ENCODE data around the gene TSPEAR. TPM values are rescaled to one million over a fixed set of nuclear protein-coding genes. Genes with fewer than 3 reads are reported as not detected.

The TSPEAR gene
- total RNA-seq, 4 donors from 2014 or later, result 0.21 to 1.3 (median 0.69) TPM

DNA sequence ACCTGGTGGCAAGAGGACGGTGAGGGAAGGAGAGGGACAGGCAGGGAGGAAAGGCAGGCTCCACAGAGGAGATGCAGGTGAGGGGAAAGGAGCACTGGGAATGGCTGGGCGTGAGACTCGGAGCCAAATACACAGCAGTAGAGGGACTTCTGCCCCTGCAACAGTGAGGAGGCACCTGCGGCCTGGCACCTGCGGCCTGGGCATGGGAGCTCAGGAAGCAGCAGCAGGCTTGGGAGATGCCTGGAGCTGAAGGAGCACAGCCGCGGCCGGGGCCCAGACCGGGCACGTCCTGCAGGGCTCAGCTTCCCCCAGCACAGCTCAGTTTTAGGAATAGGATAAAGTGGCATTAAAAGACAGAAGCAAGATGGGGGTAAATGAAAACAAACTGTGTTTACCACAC lies 20.9 kb upstream of the TSPEAR start:
- no peak for DNase-seq
- H3K9me3 ChIP-seq, result no peaks in the 10 kb centered on the region
- 93 to 95% methylated on average over 10 of the region's 10 CpGs for WGBS, 2 donors
- no peak overlapping the region for H3K4me3 ChIP-seq (replicated peaks in 1 of 3)
- H3K27ac ChIP-seq, result no peak overlapping the region
- intact Hi-C loops (cut with DNase I), result no loop called here
- TF ChIP-seq POLR2A (IDR thresholded peaks at IDR 0.05) (no peak), CTCF (IDR thresholded peaks at IDR 0.05) (no peak)
- H3K27me3 ChIP-seq, result no peaks in the 10 kb centered on the region
- no peaks in the 10 kb centered on the region for H3K36me3 ChIP-seq
- H3K4me1 ChIP-seq, result no peaks in the 10 kb centered on the region

GRCh38 chr21:44730951-44731579 lies 19.7 kb upstream of the TSPEAR start:
- no peaks in the 10 kb centered on the region for H3K9me3 ChIP-seq
- DNase-seq, result no peak
- no peak overlapping the region for H3K4me3 ChIP-seq (replicated peaks in 1 of 3)
- no peaks in the 10 kb centered on the region for H3K27me3 ChIP-seq
- 72 to 77% methylated on average over 9 of the region's 9 CpGs for WGBS, 2 donors
- TF ChIP-seq CTCF (IDR thresholded peaks at IDR 0.05) (no peak), POLR2A (IDR thresholded peaks at IDR 0.05) (no peak)
- intact Hi-C loops (cut with DNase I), result no loop called here
- no peak overlapping the region for H3K27ac ChIP-seq
- H3K36me3 ChIP-seq, result no peaks in the 10 kb centered on the region
- no peaks in the 10 kb centered on the region for H3K4me1 ChIP-seq

- Histone ChIP-seq H3K27me3 (no peaks in the 10 kb centered on the region), H3K4me1 (no peaks in the 10 kb centered on the region), H3K27ac (no peak overlapping the region), H3K36me3 (no peaks in the 10 kb centered on the region), H3K9me3 (no peaks in the 10 kb centered on the region), H3K4me3 (replicated peaks in 1 of 3) (no peak overlapping the region)
- TF ChIP-seq POLR2A (IDR thresholded peaks at IDR 0.05) (no peak), CTCF (IDR thresholded peaks at IDR 0.05) (no peak)
- intact Hi-C loops (cut with DNase I), result no loop called here
- no peak for DNase-seq
- WGBS, 2 donors, result 93 to 95% methylated on average over 7 of the region's 7 CpGs
Measured at GRCh38 chr21:44730028-44730395, 18.6 kb upstream of the TSPEAR start.

DNA sequence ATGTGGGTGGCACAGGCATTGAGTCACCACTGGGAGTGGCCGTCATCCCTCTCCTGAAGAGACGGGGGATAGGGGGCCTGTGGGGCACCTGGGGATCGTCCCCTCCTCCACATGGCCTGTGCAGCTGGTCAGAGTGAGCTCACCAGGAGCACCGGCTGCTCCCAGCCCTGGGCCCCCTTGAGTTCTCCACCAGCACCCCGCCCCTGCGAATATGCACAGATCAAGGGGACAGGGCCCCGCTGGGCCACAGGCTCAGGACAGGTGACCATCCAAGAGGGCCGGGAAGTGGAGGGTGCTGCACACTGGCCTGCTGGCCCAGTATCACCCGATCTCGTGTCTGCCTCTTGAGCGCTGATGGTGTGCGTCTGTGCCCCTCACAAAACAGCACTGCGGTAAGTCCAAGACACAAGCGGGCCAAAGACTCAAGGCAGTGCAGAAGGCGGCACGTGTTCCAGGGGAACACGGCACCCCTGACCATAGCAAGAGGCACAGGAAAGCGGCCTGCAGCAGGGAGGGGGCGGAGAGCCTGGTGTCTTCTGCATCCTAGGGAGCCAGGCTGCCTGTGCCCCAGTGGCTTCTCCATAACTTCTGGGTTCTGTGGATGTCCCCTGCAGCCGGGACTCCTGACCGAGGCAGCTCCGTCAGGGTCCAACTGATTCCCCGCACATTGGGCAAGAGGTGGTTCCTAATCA lies 18.1 kb upstream of the TSPEAR start:
- WGBS, 2 donors, result 91 to 94% methylated on average over 4 to 23 of the region's 23 CpGs
- no peaks in the 10 kb centered on the region for H3K27me3 ChIP-seq
- no peak overlapping the region for H3K4me3 ChIP-seq (replicated peaks in 1 of 3)
- H3K9me3 ChIP-seq, result no peaks in the 10 kb centered on the region
- TF ChIP-seq POLR2A (IDR thresholded peaks at IDR 0.05) (no peak), CTCF (IDR thresholded peaks at IDR 0.05) (no peak)
- no peaks in the 10 kb centered on the region for H3K4me1 ChIP-seq
- intact Hi-C loops (cut with DNase I), result no loop called here
- no peaks in the 10 kb centered on the region for H3K36me3 ChIP-seq
- no peak overlapping the region for H3K27ac ChIP-seq
- DNase-seq, result no peak

DNA sequence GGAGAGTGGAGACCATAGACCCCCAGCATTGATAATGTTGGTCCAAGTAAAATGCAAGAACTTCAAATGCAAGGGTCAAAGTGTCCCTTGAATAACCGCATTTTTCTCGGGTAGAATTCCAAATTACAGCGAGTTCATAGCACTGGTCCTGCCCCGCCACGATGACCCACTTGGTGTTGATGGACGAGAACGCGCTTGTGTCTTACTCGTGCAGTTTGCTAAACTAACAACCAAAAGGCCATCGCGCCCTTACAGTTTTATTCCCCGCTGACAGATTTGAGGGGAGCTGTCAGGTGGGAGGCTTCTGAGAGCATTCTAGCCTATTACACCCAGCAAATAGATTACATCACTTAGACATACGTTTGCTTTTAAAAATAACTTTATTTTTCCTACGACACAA lies 17.3 kb upstream of the TSPEAR start:
- Histone ChIP-seq H3K4me3 (replicated peaks in 1 of 3) (no peak overlapping the region), H3K36me3 (no peaks in the 10 kb centered on the region), H3K4me1 (no peaks in the 10 kb centered on the region), H3K27me3 (peaks cover 3% of the 10 kb centered on the region), H3K9me3 (no peaks in the 10 kb centered on the region), H3K27ac (no peak overlapping the region)
- 91 to 92% methylated on average over 14 of the region's 14 CpGs for WGBS, 2 donors
- no peak for TF ChIP-seq POLR2A (IDR thresholded peaks at IDR 0.05)
- no peak for TF ChIP-seq CTCF (IDR thresholded peaks at IDR 0.05)
- no peak for DNase-seq
- intact Hi-C loops (cut with DNase I), result no loop called here

All from thyroid gland (tissue), 4 donors.